ENCODE data around the gene SAA4. TPM values are rescaled to one million over a fixed set of nuclear protein-coding genes. Genes with fewer than 3 reads are reported as not detected.

Gene SAA4
- total and polyA plus RNA-seq, 5 donors from 2014 or later = not detected

Other genes with a start within 250 kb of the SAA4 start
- 40.4 TPM for gene SERGEF, start 223.8 kb downstream of the SAA4 start, total RNA-seq
- gene SERGEF, start 223.8 kb downstream of the SAA4 start, polyA plus RNA-seq = 10 to 100 TPM; 74.9 to 81.5 (median 77.8) TPM
- gene TPH1, start 190.5 kb downstream of the SAA4 start, total RNA-seq = 0.74 TPM
- under 1 TPM in 1 of 4 donors, not detected in 3; 0.26 TPM for gene TPH1, start 190.5 kb downstream of the SAA4 start, polyA plus RNA-seq
- 22.5 TPM for gene SAAL1, start 130.7 kb downstream of the SAA4 start, total RNA-seq
- gene SAAL1, start 130.7 kb downstream of the SAA4 start, polyA plus RNA-seq = 10 to 100 TPM; 15.1 to 25.5 (median 18.4) TPM
- not detected for gene MRGPRX3, start 104.2 kb downstream of the SAA4 start, total RNA-seq
- gene MRGPRX3, start 104.2 kb downstream of the SAA4 start, polyA plus RNA-seq = not detected
- gene MRGPRX4, start 64.0 kb downstream of the SAA4 start, total RNA-seq = not detected
- not detected for gene MRGPRX4, start 64.0 kb downstream of the SAA4 start, polyA plus RNA-seq
- gene SAA2, start 11.9 kb upstream of the SAA4 start, total RNA-seq = 0.62 TPM
- gene SAA2, start 11.9 kb upstream of the SAA4 start, polyA plus RNA-seq = under 1 TPM in 1 of 4 donors, not detected in 3; 0.20 TPM
- gene SAA1, start 29.5 kb upstream of the SAA4 start, total RNA-seq = not detected
- not detected for gene SAA1, start 29.5 kb upstream of the SAA4 start, polyA plus RNA-seq
- gene HPS5, start 85.3 kb upstream of the SAA4 start, total RNA-seq = 13.0 TPM
- 10 to 100 TPM; 14.3 to 18.6 (median 15.4) TPM for gene HPS5, start 85.3 kb upstream of the SAA4 start, polyA plus RNA-seq
- gene GTF2H1, start 85.8 kb upstream of the SAA4 start, total RNA-seq = 25.8 TPM
- 10 to 100 TPM; 29.2 to 32.0 (median 30.3) TPM for gene GTF2H1, start 85.8 kb upstream of the SAA4 start, polyA plus RNA-seq
- gene LDHA, start 157.8 kb upstream of the SAA4 start, total RNA-seq = 234 TPM
- 100 to 1,000 TPM; 361 to 569 (median 446) TPM for gene LDHA, start 157.8 kb upstream of the SAA4 start, polyA plus RNA-seq
- gene LDHC, start 175.5 kb upstream of the SAA4 start, total RNA-seq = not detected
- gene LDHC, start 175.5 kb upstream of the SAA4 start, polyA plus RNA-seq = 1 to 10 TPM in 1 of 4 donors, not detected in 3; 3.1 TPM
- not detected for gene LDHAL6A, start 219.1 kb upstream of the SAA4 start, total RNA-seq
- under 1 TPM in 1 of 4 donors, not detected in 3; 0.08 TPM for gene LDHAL6A, start 219.1 kb upstream of the SAA4 start, polyA plus RNA-seq

Measured in CD4-positive, CD25-positive, alpha-beta regulatory T cell (primary cell).